ENCODE measurements around the gene MRGPRX4. TPM values are rescaled to one million over a fixed set of nuclear protein-coding genes. Genes with fewer than 3 reads are reported as not detected.
"Not testable (repeated sequence)": the region's sequence is repeated elsewhere in the genome, so short reads cannot be mapped to it uniquely, and the experiment has no call there.

The MRGPRX4 gene
- total and polyA plus RNA-seq, 3 experiments from 2014 or later: not detected

GRCh38 chr11:18193010-18193409 lies 20.4 kb downstream of the MRGPRX4 start:
- CTCF ChIA-PET: no interaction called here
- POLR2A ChIA-PET: no interaction called here
- no peaks in the 10 kb centered on the region for H3K36me3 ChIP-seq (ENCODE audit: insufficient read depth, low read length)
- Mint-ChIP-seq H3K4me3 (peak overlapping the region in 1 of 7 donors; percentile 58), H3K27me3 (peaks cover 12 to 18% of the 10 kb centered on the region in 2 donors), H3K36me3 (no peaks in the 10 kb centered on the region), H3K27ac (no peak overlapping the region), H3K9me3 (no peaks in the 10 kb centered on the region), H3K4me1 (no peaks in the 10 kb centered on the region)
- DNase-seq: no peak
- H3K27ac ChIP-seq (ENCODE audit: low read depth, low read length): no peak overlapping the region
- no peaks in the 10 kb centered on the region for H3K9me3 ChIP-seq (ENCODE audit: low read length)
- no peak overlapping the region for H3K4me3 ChIP-seq (ENCODE audit: low read length)
- H3K27me3 ChIP-seq (ENCODE audit: insufficient read depth, low read length, poor library complexity, severe bottlenecking): no peaks in the 10 kb centered on the region
- no peaks in the 10 kb centered on the region for H3K4me1 ChIP-seq (ENCODE audit: insufficient read depth, low read length)

DNA sequence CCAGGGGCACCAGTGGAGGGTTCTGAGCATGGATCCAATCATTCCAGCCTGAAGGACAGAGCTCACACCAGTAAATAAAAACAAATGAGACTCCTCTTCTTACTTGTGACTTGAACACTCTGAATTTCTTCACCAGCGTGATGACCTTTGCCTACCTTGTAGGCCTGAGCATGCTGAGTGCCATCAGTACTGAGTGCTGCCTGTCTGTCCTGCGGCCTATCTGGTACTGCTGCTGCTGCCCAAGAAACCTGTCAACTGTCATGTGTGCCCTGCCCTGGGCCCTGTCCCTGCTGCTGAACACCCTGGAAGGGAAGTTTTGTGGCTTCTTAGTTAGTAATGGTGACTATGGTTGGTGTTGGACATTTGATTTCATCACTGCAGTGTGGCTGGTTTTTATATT lies 23.9 kb downstream of the MRGPRX4 start:
- H3K4me3 Mint-ChIP-seq: no peak overlapping the region
- Histone ChIP-seq H3K9me3 (ENCODE audit: low read length) (no peaks in the 10 kb centered on the region), H3K4me1 (ENCODE audit: insufficient read depth, low read length) (no peaks in the 10 kb centered on the region), H3K27me3 (ENCODE audit: insufficient read depth, low read length, poor library complexity, severe bottlenecking) (no peaks in the 10 kb centered on the region), H3K36me3 (ENCODE audit: insufficient read depth, low read length) (no peaks in the 10 kb centered on the region), H3K4me3 (ENCODE audit: low read length) (no peak overlapping the region), H3K27ac (ENCODE audit: low read depth, low read length) (no peak overlapping the region)
- no peak for DNase-seq
- ChIA-PET POLR2A (no interaction called here), CTCF (no interaction called here)
- H3K36me3 Mint-ChIP-seq: no peaks in the 10 kb centered on the region
- H3K4me1 Mint-ChIP-seq: no peaks in the 10 kb centered on the region
- peaks cover 18 to 19% of the 10 kb centered on the region in 2 donors for H3K27me3 Mint-ChIP-seq
- H3K27ac Mint-ChIP-seq: no peak overlapping the region
- no peaks in the 10 kb centered on the region for H3K9me3 Mint-ChIP-seq

DNA sequence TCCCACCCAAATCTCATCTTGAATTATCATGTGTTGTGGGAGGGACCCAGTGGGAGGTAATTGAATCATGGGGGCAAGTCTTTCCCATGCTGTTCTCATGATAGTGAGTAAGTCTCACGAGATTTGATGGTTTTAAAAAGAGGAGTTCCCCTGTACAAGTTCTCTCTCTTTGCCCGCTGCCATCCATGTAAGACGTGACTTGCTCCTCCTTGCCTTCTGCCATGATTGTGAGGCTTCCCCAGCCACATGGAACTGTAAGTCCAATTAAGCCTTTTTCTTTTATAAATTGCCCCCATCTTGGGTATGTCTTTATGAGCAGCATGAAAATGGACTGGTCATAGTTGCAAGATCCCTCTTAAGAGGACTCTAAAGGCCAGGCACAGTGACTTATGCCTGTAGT lies 25.1 kb downstream of the MRGPRX4 start:
- H3K27ac ChIP-seq (ENCODE audit: low read depth, low read length); H3K9me3 ChIP-seq (ENCODE audit: low read length); H3K4me1 Mint-ChIP-seq; H3K36me3 Mint-ChIP-seq; H3K36me3 ChIP-seq (ENCODE audit: insufficient read depth, low read length); H3K9me3 Mint-ChIP-seq; DNase-seq; CTCF ChIA-PET; H3K4me3 ChIP-seq (ENCODE audit: low read length); H3K4me3 Mint-ChIP-seq; POLR2A ChIA-PET; H3K27me3 ChIP-seq (ENCODE audit: insufficient read depth, low read length, poor library complexity, severe bottlenecking); H3K4me1 ChIP-seq (ENCODE audit: insufficient read depth, low read length): not testable (repeated sequence)
- peaks cover 18 to 27% of the 10 kb centered on the region in 2 donors for H3K27me3 Mint-ChIP-seq
- peak overlapping the region in 1 of 8 donors; percentile 34 for H3K27ac Mint-ChIP-seq

DNA sequence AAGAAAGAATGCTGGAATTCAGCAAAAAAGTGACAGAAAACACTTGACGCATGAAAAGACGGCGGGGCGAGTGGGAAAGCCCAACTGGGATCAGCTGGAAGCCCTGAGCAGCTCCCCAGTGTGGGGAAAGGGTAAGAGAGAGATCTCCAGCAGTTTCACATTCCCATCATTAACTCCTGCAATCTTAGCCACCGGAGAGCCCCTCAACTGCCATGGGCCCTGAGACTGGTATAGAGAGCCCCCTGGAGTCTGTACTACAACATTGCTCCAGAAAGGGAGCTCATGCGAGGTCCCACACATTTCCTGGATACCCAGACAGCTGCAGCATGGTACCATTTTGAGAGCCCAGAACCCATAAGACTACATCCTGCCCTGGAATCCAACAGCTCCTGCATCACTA lies 31.1 kb downstream of the MRGPRX4 start:
- Mint-ChIP-seq H3K27ac (no peak overlapping the region), H3K27me3 (peaks cover 38 to 66% of the 10 kb centered on the region in 2 donors), H3K9me3 (peaks cover 0 to 5% (median 2%) of the 10 kb centered on the region in 5 donors), H3K36me3 (no peaks in the 10 kb centered on the region), H3K4me1 (no peaks in the 10 kb centered on the region), H3K4me3 (no peak overlapping the region)
- no peak overlapping the region for H3K4me3 ChIP-seq (ENCODE audit: low read length)
- H3K27me3 ChIP-seq (ENCODE audit: insufficient read depth, low read length, poor library complexity, severe bottlenecking): no peaks in the 10 kb centered on the region
- DNase-seq: no peak
- no peaks in the 10 kb centered on the region for H3K4me1 ChIP-seq (ENCODE audit: insufficient read depth, low read length)
- ChIA-PET POLR2A (no interaction called here), CTCF (interaction anchor here (0.7 to 0.9 kb wide), 2 partner anchors 89 to 213 kb away, joined by 3 read pairs; no protein-coding TSS in a partner anchor)
- H3K36me3 ChIP-seq (ENCODE audit: insufficient read depth, low read length): no peaks in the 10 kb centered on the region
- H3K27ac ChIP-seq (ENCODE audit: low read depth, low read length): no peak overlapping the region
- H3K9me3 ChIP-seq (ENCODE audit: low read length): no peaks in the 10 kb centered on the region

GRCh38 chr11:18204220-18204619 lies 31.6 kb downstream of the MRGPRX4 start:
- ChIA-PET CTCF (interaction anchor here (0.7 to 0.9 kb wide), 2 partner anchors 89 to 213 kb away, joined by 3 read pairs; no protein-coding TSS in a partner anchor), POLR2A (no interaction called here)
- Histone ChIP-seq H3K4me3 (ENCODE audit: low read length) (no peak overlapping the region), H3K27ac (ENCODE audit: low read depth, low read length) (no peak overlapping the region), H3K9me3 (ENCODE audit: low read length) (no peaks in the 10 kb centered on the region), H3K36me3 (ENCODE audit: insufficient read depth, low read length) (no peaks in the 10 kb centered on the region), H3K27me3 (ENCODE audit: insufficient read depth, low read length, poor library complexity, severe bottlenecking) (no peaks in the 10 kb centered on the region), H3K4me1 (ENCODE audit: insufficient read depth, low read length) (no peaks in the 10 kb centered on the region)
- no peak overlapping the region for H3K4me3 Mint-ChIP-seq
- H3K4me1 Mint-ChIP-seq: no peaks in the 10 kb centered on the region
- DNase-seq: no peak
- H3K27me3 Mint-ChIP-seq: peaks cover 36 to 67% of the 10 kb centered on the region in 2 donors
- peaks cover 0 to 5% (median 2%) of the 10 kb centered on the region in 5 donors for H3K9me3 Mint-ChIP-seq
- no peaks in the 10 kb centered on the region for H3K36me3 Mint-ChIP-seq
- H3K27ac Mint-ChIP-seq: no peak overlapping the region

DNA sequence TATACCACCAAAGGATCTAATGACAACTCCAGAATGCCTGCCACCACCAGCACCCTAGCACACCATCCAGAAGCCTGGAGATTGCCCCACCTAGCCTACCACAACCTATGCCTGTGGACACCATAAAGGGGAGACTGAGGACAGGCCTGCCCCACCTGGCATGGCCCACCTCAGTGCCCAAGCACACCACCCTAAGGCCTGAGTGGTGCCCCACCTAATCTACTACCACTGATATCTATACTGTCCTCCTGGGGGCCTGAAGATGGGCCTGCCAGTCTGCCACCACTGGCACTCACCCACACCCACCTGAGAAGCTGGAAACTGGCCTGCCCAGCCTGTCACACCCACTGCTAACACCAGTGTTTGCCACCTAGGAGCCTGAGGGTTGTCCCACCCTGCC lies 32.1 kb downstream of the MRGPRX4 start:
- no peak overlapping the region for H3K4me3 ChIP-seq (ENCODE audit: low read length)
- DNase-seq: no peak
- no peak overlapping the region for H3K27ac ChIP-seq (ENCODE audit: low read depth, low read length)
- Mint-ChIP-seq H3K9me3 (peaks cover 0 to 5% (median 2%) of the 10 kb centered on the region in 5 donors), H3K27ac (no peak overlapping the region), H3K4me1 (no peaks in the 10 kb centered on the region), H3K4me3 (no peak overlapping the region), H3K27me3 (peaks cover 34 to 67% of the 10 kb centered on the region in 2 donors), H3K36me3 (no peaks in the 10 kb centered on the region)
- H3K4me1 ChIP-seq (ENCODE audit: insufficient read depth, low read length): no peaks in the 10 kb centered on the region
- H3K36me3 ChIP-seq (ENCODE audit: insufficient read depth, low read length): no peaks in the 10 kb centered on the region
- no peaks in the 10 kb centered on the region for H3K27me3 ChIP-seq (ENCODE audit: insufficient read depth, low read length, poor library complexity, severe bottlenecking)
- CTCF ChIA-PET: no interaction called here
- no peaks in the 10 kb centered on the region for H3K9me3 ChIP-seq (ENCODE audit: low read length)
- POLR2A ChIA-PET: no interaction called here

DNA sequence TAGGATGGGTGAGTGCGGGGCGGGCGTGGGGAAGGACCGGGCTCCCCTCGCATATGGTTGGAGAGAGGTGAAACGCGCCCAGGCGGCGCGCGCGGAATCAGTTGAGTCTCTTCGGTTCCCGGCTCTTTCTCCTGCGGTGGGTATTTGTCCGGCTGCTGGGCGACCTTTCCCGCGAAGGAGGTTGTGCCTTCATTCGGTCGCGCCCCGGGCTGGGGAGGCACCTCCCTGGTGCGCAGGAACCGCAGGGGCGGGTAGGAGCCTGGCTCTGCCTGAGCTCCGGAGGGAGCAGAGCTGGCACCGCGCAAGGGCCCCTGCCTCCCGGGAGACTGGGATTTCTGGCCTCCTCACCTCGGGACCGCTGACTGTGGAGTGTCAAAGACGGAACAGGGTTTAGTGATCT lies 36.4 kb downstream of the MRGPRX4 start:
- Histone ChIP-seq H3K9me3 (ENCODE audit: low read length) (no peaks in the 10 kb centered on the region), H3K4me3 (ENCODE audit: low read length) (no peak overlapping the region), H3K27me3 (ENCODE audit: insufficient read depth, low read length, poor library complexity, severe bottlenecking) (no peaks in the 10 kb centered on the region), H3K36me3 (ENCODE audit: insufficient read depth, low read length) (no peaks in the 10 kb centered on the region), H3K27ac (ENCODE audit: low read depth, low read length) (no peak overlapping the region), H3K4me1 (ENCODE audit: insufficient read depth, low read length) (no peaks in the 10 kb centered on the region)
- H3K9me3 Mint-ChIP-seq: no peaks in the 10 kb centered on the region
- no peaks in the 10 kb centered on the region for H3K4me1 Mint-ChIP-seq
- H3K4me3 Mint-ChIP-seq: no peak overlapping the region
- H3K27me3 Mint-ChIP-seq: peaks cover 25 to 57% of the 10 kb centered on the region in 2 donors
- DNase-seq: no peak
- POLR2A ChIA-PET: no interaction called here
- no peaks in the 10 kb centered on the region for H3K36me3 Mint-ChIP-seq
- CTCF ChIA-PET: no interaction called here
- H3K27ac Mint-ChIP-seq: no peak overlapping the region

DNA sequence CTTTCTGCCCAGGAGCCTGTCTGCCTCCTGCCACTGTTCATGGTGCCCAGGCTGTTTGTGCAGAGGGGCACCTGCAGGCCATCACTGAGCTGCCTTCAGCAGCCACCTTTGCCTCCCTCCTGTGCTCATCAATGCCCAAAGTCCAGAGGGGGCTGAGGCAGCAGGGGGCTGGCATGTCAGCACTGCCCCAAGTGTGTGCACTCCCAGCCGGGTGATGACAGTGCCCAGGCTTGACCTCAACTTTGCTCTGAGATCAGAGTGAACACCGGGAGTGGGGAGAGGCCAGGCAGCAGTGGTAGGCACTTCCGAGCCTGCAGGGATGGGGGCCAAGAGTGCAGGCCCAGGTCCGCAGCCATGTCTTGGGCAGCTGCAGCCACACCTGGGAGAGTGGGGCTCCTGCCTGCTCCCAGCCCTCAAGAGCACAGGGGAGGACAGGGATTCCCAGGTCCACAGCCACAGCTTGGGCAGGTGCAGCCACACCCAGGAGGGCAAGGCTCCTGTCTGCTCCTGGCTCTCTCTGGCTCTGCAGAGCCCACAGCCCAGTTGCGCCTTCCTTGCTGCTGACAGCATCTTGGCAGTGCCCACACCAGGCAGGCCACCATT lies 48.7 kb downstream of the MRGPRX4 start:
- no peaks in the 10 kb centered on the region for H3K9me3 Mint-ChIP-seq
- POLR2A ChIA-PET: no interaction called here
- H3K27ac Mint-ChIP-seq: no peak overlapping the region
- H3K27me3 Mint-ChIP-seq: peaks cover 8 to 13% of the 10 kb centered on the region in 2 donors
- H3K27ac ChIP-seq (ENCODE audit: low read depth, low read length): no peak overlapping the region
- CTCF ChIA-PET: no interaction called here
- H3K4me3 Mint-ChIP-seq: no peak overlapping the region
- no peak overlapping the region for H3K4me3 ChIP-seq (ENCODE audit: low read length)
- peaks cover 0 to 3% (median 0%) of the 10 kb centered on the region in 3 donors for H3K36me3 Mint-ChIP-seq
- no peaks in the 10 kb centered on the region for H3K4me1 Mint-ChIP-seq
- H3K4me1 ChIP-seq (ENCODE audit: insufficient read depth, low read length): no peaks in the 10 kb centered on the region
- no peaks in the 10 kb centered on the region for H3K9me3 ChIP-seq (ENCODE audit: low read length)
- DNase-seq: no peak
- H3K36me3 ChIP-seq (ENCODE audit: insufficient read depth, low read length): no peaks in the 10 kb centered on the region
- no peaks in the 10 kb centered on the region for H3K27me3 ChIP-seq (ENCODE audit: insufficient read depth, low read length, poor library complexity, severe bottlenecking)
